IgD-negative memory B cell (primary cell): ENCODE data around the gene SOS1. TPM values are rescaled to one million over a fixed set of nuclear protein-coding genes. Genes with fewer than 3 reads are reported as not detected.

Experiments used
- H3K27ac Mint-ChIP-seq, 3 donors: one replicate each; pipeline ENCODE4 v1.8.0; 2020 to 2022; ENCODE audit warnings: mild to moderate bottlenecking in 3 of 3, mixed read lengths in 3 of 3, moderate library complexity in 1 of 3
- H3K27me3 Mint-ChIP-seq: one replicate; pipeline ENCODE4 v1.8.0; 2021; ENCODE audit warnings: mixed read lengths
- H3K36me3 Mint-ChIP-seq: one replicate; pipeline ENCODE4 v1.8.0; 2020; ENCODE audit warnings: mild to moderate bottlenecking, mixed read lengths
- H3K4me1 Mint-ChIP-seq, 3 donors: one replicate each; pipeline ENCODE4 v1.8.0; 2020 to 2022; ENCODE audit warnings: mixed read lengths in 3 of 3, mild to moderate bottlenecking in 1 of 3
- H3K4me3 Mint-ChIP-seq, 4 donors: one replicate each; pipeline ENCODE4 v1.8.0; 2020 to 2022; ENCODE audit warnings: mild to moderate bottlenecking in 4 of 4, mixed read lengths in 4 of 4, moderate library complexity in 3 of 4
- H3K9me3 Mint-ChIP-seq, 3 donors: one replicate each; pipeline ENCODE4 v1.8.0; 2020 to 2021; ENCODE audit warnings: mixed read lengths in 3 of 3, mild to moderate bottlenecking in 1 of 3
- polyA plus RNA-seq: library from polyadenylated mRNA; unstranded; fragments of 300-500 nt; fragmentation: Illumina TruSeq; gene quantifications from one replicate; pipeline ENCODE4 v1.2.3, GENCODE V29; 2021

The SOS1 gene
- polyA plus RNA-seq, 1 donor from 2014 or later: 13.7 TPM

GRCh38 chr2:39008665-39009064 is 112.2 kb downstream of the SOS1 start:
- Mint-ChIP-seq H3K27me3 (no peaks in the 10 kb centered on the region), H3K4me3 (peak overlapping the region in 2 of 4 donors; percentile 25 to 46), H3K4me1 (peaks cover 4 to 17% (median 10%) of the 10 kb centered on the region in 3 donors), H3K36me3 (peaks cover 31% of the 10 kb centered on the region), H3K9me3 (no peaks in the 10 kb centered on the region), H3K27ac (peak overlapping the region in 2 of 3 donors; percentile 7 to 48)

GRCh38 chr2:39007875-39008504 is 112.9 kb downstream of the SOS1 start:
- no peaks in the 10 kb centered on the region for H3K27me3 Mint-ChIP-seq
- H3K9me3 Mint-ChIP-seq: no peaks in the 10 kb centered on the region
- H3K4me3 Mint-ChIP-seq: peak overlapping the region in 2 of 4 donors; percentile 23 to 25
- H3K4me1 Mint-ChIP-seq: peaks cover 4 to 17% (median 10%) of the 10 kb centered on the region in 3 donors
- peaks cover 29% of the 10 kb centered on the region for H3K36me3 Mint-ChIP-seq
- H3K27ac Mint-ChIP-seq: no peak overlapping the region

- Mint-ChIP-seq H3K27ac (no peak overlapping the region), H3K4me1 (peaks cover 0 to 2% (median 1%) of the 10 kb centered on the region in 3 donors), H3K9me3 (no peaks in the 10 kb centered on the region), H3K36me3 (peaks cover 9% of the 10 kb centered on the region), H3K4me3 (no peak overlapping the region), H3K27me3 (no peaks in the 10 kb centered on the region)
Measured at GRCh38 chr2:39000552-39000951, 120.3 kb downstream of the SOS1 start.

- Mint-ChIP-seq H3K4me3 (no peak overlapping the region), H3K4me1 (peaks cover 0 to 1% (median 0%) of the 10 kb centered on the region in 3 donors), H3K36me3 (peaks cover 11% of the 10 kb centered on the region), H3K27ac (no peak overlapping the region), H3K27me3 (no peaks in the 10 kb centered on the region), H3K9me3 (no peaks in the 10 kb centered on the region)
Measured at GRCh38 chr2:38997781-38998180, 123.1 kb downstream of the SOS1 start.

GRCh38 chr2:38991899-38992298 is 129.0 kb downstream of the SOS1 start:
- Mint-ChIP-seq H3K27ac (no peak overlapping the region), H3K9me3 (no peaks in the 10 kb centered on the region), H3K4me3 (no peak overlapping the region), H3K36me3 (peaks cover 9% of the 10 kb centered on the region), H3K4me1 (no peaks in the 10 kb centered on the region), H3K27me3 (no peaks in the 10 kb centered on the region)

- no peaks in the 10 kb centered on the region for H3K9me3 Mint-ChIP-seq
- no peak overlapping the region for H3K27ac Mint-ChIP-seq
- H3K36me3 Mint-ChIP-seq: peaks cover 15% of the 10 kb centered on the region
- H3K27me3 Mint-ChIP-seq: no peaks in the 10 kb centered on the region
- peaks cover 0 to 2% (median 0%) of the 10 kb centered on the region in 3 donors for H3K4me1 Mint-ChIP-seq
- no peak overlapping the region for H3K4me3 Mint-ChIP-seq
Measured at GRCh38 chr2:38988716-38989115, 132.1 kb downstream of the SOS1 start.

GRCh38 chr2:38982498-38982897 is 138.4 kb downstream of the SOS1 start:
- peaks cover 16% of the 10 kb centered on the region for H3K36me3 Mint-ChIP-seq
- no peaks in the 10 kb centered on the region for H3K9me3 Mint-ChIP-seq

GRCh38 chr2:38981670-38982357 is 139.0 kb downstream of the SOS1 start:
- H3K27me3 Mint-ChIP-seq: no peaks in the 10 kb centered on the region
- no peak overlapping the region for H3K4me3 Mint-ChIP-seq
- H3K9me3 Mint-ChIP-seq: no peaks in the 10 kb centered on the region
- peaks cover 0 to 2% (median 0%) of the 10 kb centered on the region in 3 donors for H3K4me1 Mint-ChIP-seq
- peaks cover 16% of the 10 kb centered on the region for H3K36me3 Mint-ChIP-seq
- no peak overlapping the region for H3K27ac Mint-ChIP-seq

More at GRCh38 chr2:38982498-38982897, 138.4 kb downstream of the SOS1 start:
- Mint-ChIP-seq H3K4me3 (no peak overlapping the region), H3K4me1 (peaks cover 0 to 2% (median 0%) of the 10 kb centered on the region in 3 donors), H3K27ac (no peak overlapping the region), H3K27me3 (no peaks in the 10 kb centered on the region)

- Mint-ChIP-seq H3K36me3 (peaks cover 16% of the 10 kb centered on the region), H3K27me3 (no peaks in the 10 kb centered on the region), H3K27ac (no peak overlapping the region), H3K4me1 (peaks cover 0 to 2% (median 0%) of the 10 kb centered on the region in 3 donors), H3K9me3 (no peaks in the 10 kb centered on the region), H3K4me3 (no peak overlapping the region)
Measured at GRCh38 chr2:38981003-38981669, 139.7 kb downstream of the SOS1 start.

GRCh38 chr2:38978908-38979307 is 141.9 kb downstream of the SOS1 start:
- H3K27me3 Mint-ChIP-seq: no peaks in the 10 kb centered on the region
- H3K4me1 Mint-ChIP-seq: no peaks in the 10 kb centered on the region
- no peak overlapping the region for H3K27ac Mint-ChIP-seq
- H3K9me3 Mint-ChIP-seq: no peaks in the 10 kb centered on the region
- peaks cover 10% of the 10 kb centered on the region for H3K36me3 Mint-ChIP-seq
- H3K4me3 Mint-ChIP-seq: no peak overlapping the region

GRCh38 chr2:38978296-38978903 is 142.5 kb downstream of the SOS1 start:
- Mint-ChIP-seq H3K36me3 (peaks cover 6% of the 10 kb centered on the region), H3K4me3 (no peak overlapping the region), H3K27ac (no peak overlapping the region), H3K9me3 (no peaks in the 10 kb centered on the region), H3K4me1 (no peaks in the 10 kb centered on the region), H3K27me3 (no peaks in the 10 kb centered on the region)

GRCh38 chr2:38977047-38977446 is 143.8 kb downstream of the SOS1 start:
- no peaks in the 10 kb centered on the region for H3K27me3 Mint-ChIP-seq
- H3K9me3 Mint-ChIP-seq: no peaks in the 10 kb centered on the region
- H3K4me1 Mint-ChIP-seq: no peaks in the 10 kb centered on the region
- peaks cover 6% of the 10 kb centered on the region for H3K36me3 Mint-ChIP-seq
- H3K27ac Mint-ChIP-seq: no peak overlapping the region
- no peak overlapping the region for H3K4me3 Mint-ChIP-seq

- no peak overlapping the region for H3K4me3 Mint-ChIP-seq
- H3K4me1 Mint-ChIP-seq: no peaks in the 10 kb centered on the region
- no peaks in the 10 kb centered on the region for H3K27me3 Mint-ChIP-seq
- H3K36me3 Mint-ChIP-seq: peaks cover 6% of the 10 kb centered on the region
- H3K9me3 Mint-ChIP-seq: no peaks in the 10 kb centered on the region
- no peak overlapping the region for H3K27ac Mint-ChIP-seq
Measured at GRCh38 chr2:38975042-38975441, 145.8 kb downstream of the SOS1 start.

GRCh38 chr2:38973266-38973665 is 147.6 kb downstream of the SOS1 start:
- H3K4me3 Mint-ChIP-seq: no peak overlapping the region
- no peaks in the 10 kb centered on the region for H3K27me3 Mint-ChIP-seq
- H3K9me3 Mint-ChIP-seq: no peaks in the 10 kb centered on the region

GRCh38 chr2:38971377-38971776 is 149.5 kb downstream of the SOS1 start:
- no peaks in the 10 kb centered on the region for H3K36me3 Mint-ChIP-seq
- no peak overlapping the region for H3K4me3 Mint-ChIP-seq
- no peak overlapping the region for H3K27ac Mint-ChIP-seq
- no peaks in the 10 kb centered on the region for H3K27me3 Mint-ChIP-seq
- H3K9me3 Mint-ChIP-seq: no peaks in the 10 kb centered on the region
- no peaks in the 10 kb centered on the region for H3K4me1 Mint-ChIP-seq

More at GRCh38 chr2:38973266-38973665, 147.6 kb downstream of the SOS1 start:
- peaks cover 1% of the 10 kb centered on the region for H3K36me3 Mint-ChIP-seq
- no peaks in the 10 kb centered on the region for H3K4me1 Mint-ChIP-seq
- H3K27ac Mint-ChIP-seq: peak overlapping the region in 1 of 3 donors; percentile 23
